ENCODE results near the gene GAS2L2. TPM values are rescaled to one million over a fixed set of nuclear protein-coding genes. Genes with fewer than 3 reads are reported as not detected.

GAS2L2 gene
- total and polyA plus RNA-seq, 2 donors (not counting 1 experiment from before 2014, with no cell fraction given), result 0.09 to 0.17 TPM

- Histone ChIP-seq H3K27ac (ENCODE audit: low read length in 2 of 2) (no peak overlapping the region), H3K27me3 (replicated peaks in 1 of 4; ENCODE audit: control extremely low read depth in 1 of 4, control insufficient read depth in 3 of 4, insufficient read depth in 4 of 4, low read length in 3 of 4) (peaks cover 0 to 3% (median 0%) of the 10 kb centered on the region in 4 experiments), H3K9me3 (ENCODE audit: control extremely low read depth in 1 of 3, control insufficient read depth in 2 of 3, insufficient read depth in 1 of 3, low read length in 2 of 3) (peaks cover 0 to 3% (median 0%) of the 10 kb centered on the region in 3 donors), H3K9ac (ENCODE audit: low read length) (no peak overlapping the region), H3K36me3 (replicated peaks in 1 of 2; ENCODE audit: control extremely low read depth in 1 of 2, control insufficient read depth in 1 of 2, extremely low read depth in 1 of 2, insufficient read depth in 2 of 2, low read length in 1 of 2) (no peaks in the 10 kb centered on the region), H3K4me1 (ENCODE audit: control insufficient read depth in 2 of 2, insufficient read depth in 2 of 2, low read length in 2 of 2) (peaks cover 2 to 3% of the 10 kb centered on the region in 2 donors), H4K20me1 (ENCODE audit: control insufficient read depth, insufficient read depth, low read length, poor library complexity, severe bottlenecking) (no peaks in the 10 kb centered on the region), H3K79me2 (ENCODE audit: control insufficient read depth, insufficient read depth, low read length) (no peaks in the 10 kb centered on the region), H3K4me3 (ENCODE audit: control extremely low read depth in 1 of 5, extremely low read depth in 1 of 5, insufficient read depth in 1 of 5, low read depth in 2 of 5, low read length in 4 of 5) (no peak overlapping the region), H3K4me2 (replicated peaks; ENCODE audit: low read depth, low read length, poor library complexity, severe bottlenecking) (no peak overlapping the region), H2AFZ (ENCODE audit: insufficient read depth, low read depth, low read length, poor library complexity, severe bottlenecking) (no peak overlapping the region)
- DNase-seq, result no peak
- Mint-ChIP-seq H3K9me3 (ENCODE audit: insufficient read depth) (no peaks in the 10 kb centered on the region), H3K27ac (no peak overlapping the region), H3K27me3 (peaks cover 13% of the 10 kb centered on the region), H3K4me1 (peaks cover 1% of the 10 kb centered on the region), H3K4me3 (no peak overlapping the region)
- intact Hi-C loops (cut with micrococcal nuclease), result loop anchor here (10.0 kb wide), 1 partner anchor 715 kb away; the partner anchor contains the start of gene ZNHIT3
- 98% methylated on average over 47 of the region's 48 CpGs for WGBS (ENCODE audit: insufficient coverage)
- POLR2A ChIA-PET, result no interaction called here
- ATAC-seq (ENCODE audit: low read depth), result no peak
- CTCF ChIA-PET, result interaction anchor here (0.7 to 10.2 kb wide), 4 partner anchors 12 to 38 kb away, joined by 3 to 349 read pairs (median 4); partner anchors contain the start of gene TAF15
- TF ChIP-seq CTCF (IDR thresholded peaks at IDR 0.05) (no peak), EZH2 (IDR thresholded peaks at IDR 0.05; ENCODE audit: borderline replicate concordance, insufficient read depth, low read depth, low read length, poor library complexity, severe bottlenecking) (no peak)
These were observed 17.0 kb upstream of the GAS2L2 start for GRCh38 chr17:35769895-35770486.

- no peak overlapping the region for H3K4me3 ChIP-seq (ENCODE audit: control extremely low read depth in 1 of 5, extremely low read depth in 1 of 5, insufficient read depth in 1 of 5, low read depth in 2 of 5, low read length in 4 of 5)
- intact Hi-C loops (cut with micrococcal nuclease), result loop anchor here (10.0 kb wide), 1 partner anchor 716 kb away; the partner anchor contains the start of gene ZNHIT3
- WGBS (ENCODE audit: insufficient coverage), result no CpG with 5 or more reads among the region's 2 CpGs
- Mint-ChIP-seq H3K27ac (no peak overlapping the region), H3K27me3 (peaks cover 13% of the 10 kb centered on the region), H3K4me1 (peaks cover 8% of the 10 kb centered on the region), H3K4me3 (no peak overlapping the region), H3K9me3 (ENCODE audit: insufficient read depth) (no peaks in the 10 kb centered on the region)
- ChIA-PET POLR2A (no interaction called here), CTCF (interaction anchor here (0.5 to 10.2 kb wide), 3 partner anchors 33 to 781 kb away, joined by 4 to 349 read pairs (median 8); partner anchors contain the start of gene TAF15)
- no peak overlapping the region for H2AFZ ChIP-seq (ENCODE audit: insufficient read depth, low read depth, low read length, poor library complexity, severe bottlenecking)
- H3K79me2 ChIP-seq (ENCODE audit: control insufficient read depth, insufficient read depth, low read length), result no peaks in the 10 kb centered on the region
- no peaks in the 10 kb centered on the region for H4K20me1 ChIP-seq (ENCODE audit: control insufficient read depth, insufficient read depth, low read length, poor library complexity, severe bottlenecking)
- no peaks in the 10 kb centered on the region for H3K36me3 ChIP-seq (replicated peaks in 1 of 2; ENCODE audit: control extremely low read depth in 1 of 2, control insufficient read depth in 1 of 2, extremely low read depth in 1 of 2, insufficient read depth in 2 of 2, low read length in 1 of 2)
- TF ChIP-seq CTCF (IDR thresholded peaks at IDR 0.05), result no peak
- TF ChIP-seq EZH2 (IDR thresholded peaks at IDR 0.05; ENCODE audit: borderline replicate concordance, insufficient read depth, low read depth, low read length, poor library complexity, severe bottlenecking), result no peak
- DNase-seq (no peak), ATAC-seq (ENCODE audit: low read depth) (no peak)
- H3K4me1 ChIP-seq (ENCODE audit: control insufficient read depth in 2 of 2, insufficient read depth in 2 of 2, low read length in 2 of 2), result peaks cover 7 to 11% of the 10 kb centered on the region in 2 donors
- no peak overlapping the region for H3K27ac ChIP-seq (ENCODE audit: low read length in 2 of 2)
- H3K9me3 ChIP-seq (ENCODE audit: control extremely low read depth in 1 of 3, control insufficient read depth in 2 of 3, insufficient read depth in 1 of 3, low read length in 2 of 3), result peaks cover 0 to 3% (median 0%) of the 10 kb centered on the region in 3 donors
- no peak overlapping the region for H3K9ac ChIP-seq (ENCODE audit: low read length)
- H3K4me2 ChIP-seq (replicated peaks; ENCODE audit: low read depth, low read length, poor library complexity, severe bottlenecking), result no peak overlapping the region
- no peaks in the 10 kb centered on the region for H3K27me3 ChIP-seq (replicated peaks in 1 of 4; ENCODE audit: control extremely low read depth in 1 of 4, control insufficient read depth in 3 of 4, insufficient read depth in 4 of 4, low read length in 3 of 4)
These were observed 15.8 kb upstream of the GAS2L2 start for GRCh38 chr17:35768797-35769196.
